ENCODE data around the gene NNAT.

- TF ChIP-seq POLR2A (IDR thresholded peaks at IDR 0.05), result no peak
- no peak for TF ChIP-seq CTCF (IDR thresholded peaks at IDR 0.05)
These were observed 28.9 kb upstream of the NNAT start for GRCh38 chr20:37492096-37492625.

All from Peyer's patch (tissue), 4 donors.